Fibroblast of skin of abdomen (primary cell): ENCODE results near the gene PAX4. TPM values are rescaled to one million over a fixed set of nuclear protein-coding genes. Genes with fewer than 3 reads are reported as not detected.
A peak's percentile ranks its signal among the peaks of the same experiment; 100 is the strongest.

ENCODE experiments used
- DNase-seq: peaks from one replicate; pipeline ENCODE4 v3.0.0-alpha.2; 2013
- polyA plus RNA-seq, 2 experiments: library from polyadenylated mRNA; unstranded; fragments of 120-200 nt; gene quantifications; one replicate each; pipeline ENCODE4 v1.2.1, GENCODE V29; 2013; ENCODE audit not compliant: insufficient read length in 2 of 2

Gene PAX4
- polyA plus RNA-seq (2013, experiment 1 of 2; ENCODE audit: insufficient read length): not detected
- not detected for polyA plus RNA-seq (2013, experiment 2 of 2; ENCODE audit: insufficient read length)

GRCh38 chr7:127618042-127618441, at the start of gene PAX4:
PAX4 (minus strand) TSS chr7:127618142; CDS start chr7:127615928, 2,214 bp downstream.
- DNase-seq: no peak

- peak; percentile 73 for DNase-seq
These were observed 49.2 kb upstream of the PAX4 start for GRCh38 chr7:127667017-127667670.

- no peak for DNase-seq
These were observed 48.7 kb upstream of the PAX4 start for GRCh38 chr7:127666602-127667001.

- DNase-seq: no peak
These were observed 48.0 kb upstream of the PAX4 start for GRCh38 chr7:127665922-127666321.

DNA sequence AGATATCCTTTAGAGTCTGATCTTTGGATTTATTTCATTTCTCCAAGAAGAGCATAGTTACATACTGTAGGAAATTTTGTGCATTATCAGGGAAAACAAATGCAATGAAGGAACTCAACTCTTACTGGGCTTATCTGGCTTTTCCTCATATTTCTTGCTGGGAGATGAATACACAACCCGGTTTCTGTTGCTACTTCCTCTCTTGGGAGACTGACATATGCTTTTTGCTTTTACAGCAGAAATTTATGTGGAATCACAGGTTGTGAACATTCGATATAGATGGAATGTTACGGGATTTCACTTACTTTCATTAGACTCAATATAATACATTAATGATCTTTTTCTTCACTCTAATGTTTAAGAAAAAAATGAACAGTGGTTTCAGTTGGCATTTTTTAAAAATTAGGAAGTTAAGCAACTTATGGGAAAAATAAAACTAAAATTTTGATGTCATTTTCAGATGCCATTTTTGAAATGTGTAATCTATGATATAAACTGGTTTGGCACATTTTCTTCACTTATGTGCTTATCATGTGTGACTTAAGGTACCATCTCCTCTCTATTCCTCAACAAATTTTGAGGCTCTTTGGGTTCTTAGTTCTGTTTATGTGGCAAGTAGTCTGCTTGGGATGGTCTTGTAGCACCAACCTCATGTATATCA, 41.2 kb upstream of the PAX4 start:
- DNase-seq: no peak

GRCh38 chr7:127657500-127657899, 39.6 kb upstream of the PAX4 start:
- DNase-seq: no peak

GRCh38 chr7:127655720-127656119, 37.8 kb upstream of the PAX4 start:
- DNase-seq: no peak

DNA sequence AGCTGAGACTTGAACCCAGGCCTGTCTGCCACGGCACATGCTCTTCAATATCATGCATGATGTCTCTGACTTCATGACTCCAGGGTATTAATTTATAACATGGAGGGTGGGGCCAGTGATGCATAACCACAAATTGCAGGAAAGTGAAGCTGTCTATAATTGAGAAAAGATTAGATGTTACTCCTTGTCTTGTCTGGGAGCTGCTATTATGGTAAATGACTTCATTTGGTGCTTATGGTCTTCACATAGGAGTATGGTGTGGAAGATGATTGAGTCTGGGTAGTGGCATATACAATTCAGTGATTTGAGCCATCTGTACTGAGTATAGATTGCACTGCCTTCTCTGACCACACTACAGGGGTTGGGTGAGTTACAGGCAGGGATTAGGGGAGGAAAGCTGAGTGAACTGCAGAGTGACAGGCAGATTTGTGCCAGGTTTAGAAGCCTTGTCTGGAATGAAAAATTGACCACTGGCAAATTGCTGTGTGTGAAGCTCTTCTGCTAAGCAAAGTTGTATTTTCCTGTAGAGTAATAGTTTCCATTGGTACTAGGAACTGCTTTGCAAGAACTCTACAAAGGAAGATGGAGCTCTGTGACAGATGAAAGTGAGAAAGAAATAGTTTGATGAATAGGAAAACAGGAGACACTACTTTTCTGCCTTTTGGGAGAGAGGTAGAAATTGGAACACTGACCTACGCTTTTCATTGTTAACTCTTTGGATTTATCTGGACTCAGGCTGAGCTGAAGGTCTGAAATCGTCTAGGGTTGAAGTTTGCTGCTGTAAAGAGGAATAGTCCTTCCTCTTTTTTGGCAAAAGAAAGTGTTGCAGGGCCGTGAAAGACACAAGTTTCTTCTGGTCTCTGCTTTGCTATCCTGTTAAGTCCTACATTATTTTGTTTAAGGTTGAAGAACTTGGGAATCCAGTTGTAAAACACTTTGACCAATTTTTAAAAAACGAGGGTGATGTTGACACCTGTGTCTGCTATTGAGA, 36.8 kb upstream of the PAX4 start:
- no peak for DNase-seq

- no peak for DNase-seq
These were observed 35.5 kb upstream of the PAX4 start for GRCh38 chr7:127653396-127653795.

DNA sequence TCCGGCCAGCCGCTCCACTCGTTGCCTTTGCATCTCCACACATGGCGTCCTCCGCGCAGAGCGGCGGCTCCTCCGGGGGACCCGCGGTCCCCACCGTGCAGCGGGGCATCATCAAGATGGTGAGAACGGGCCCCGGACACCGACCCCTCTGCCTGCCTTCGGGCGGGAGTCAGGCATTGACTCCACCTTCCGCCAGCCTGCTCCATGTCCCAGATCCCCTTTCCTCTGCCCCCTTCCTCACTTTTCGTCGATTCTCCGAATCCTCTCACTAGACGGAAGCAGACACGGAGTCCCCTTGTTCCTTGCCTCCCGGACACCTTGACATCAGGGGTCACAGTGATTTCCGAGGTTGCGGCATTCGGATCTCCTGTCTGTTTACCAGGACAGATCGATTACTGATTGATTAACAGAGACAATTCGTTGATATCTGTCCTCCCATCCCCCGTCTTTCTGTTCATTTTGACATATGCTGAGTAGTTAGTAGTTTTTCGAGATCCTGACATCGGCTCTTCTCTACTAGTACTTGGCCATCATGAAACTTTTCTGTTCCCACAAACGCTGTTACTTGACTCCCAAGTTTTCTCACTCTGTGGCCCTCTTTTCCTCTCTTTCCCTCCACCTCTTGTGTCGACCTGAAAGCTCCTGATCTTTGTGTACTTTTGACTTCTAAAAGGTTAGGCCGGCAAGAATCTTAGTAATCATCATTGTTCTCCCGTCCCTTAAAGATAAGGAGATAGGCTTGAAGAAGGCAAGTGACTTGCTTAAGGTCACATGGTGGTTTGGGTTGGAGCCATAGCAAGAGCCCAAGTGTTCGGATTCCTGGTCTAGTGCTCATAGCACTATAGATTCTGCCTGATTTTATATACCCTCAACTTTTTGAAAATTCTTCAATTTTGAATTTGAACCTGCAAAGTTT, 34.6 kb upstream of the PAX4 start:
- peak; percentile 31 for DNase-seq

DNA sequence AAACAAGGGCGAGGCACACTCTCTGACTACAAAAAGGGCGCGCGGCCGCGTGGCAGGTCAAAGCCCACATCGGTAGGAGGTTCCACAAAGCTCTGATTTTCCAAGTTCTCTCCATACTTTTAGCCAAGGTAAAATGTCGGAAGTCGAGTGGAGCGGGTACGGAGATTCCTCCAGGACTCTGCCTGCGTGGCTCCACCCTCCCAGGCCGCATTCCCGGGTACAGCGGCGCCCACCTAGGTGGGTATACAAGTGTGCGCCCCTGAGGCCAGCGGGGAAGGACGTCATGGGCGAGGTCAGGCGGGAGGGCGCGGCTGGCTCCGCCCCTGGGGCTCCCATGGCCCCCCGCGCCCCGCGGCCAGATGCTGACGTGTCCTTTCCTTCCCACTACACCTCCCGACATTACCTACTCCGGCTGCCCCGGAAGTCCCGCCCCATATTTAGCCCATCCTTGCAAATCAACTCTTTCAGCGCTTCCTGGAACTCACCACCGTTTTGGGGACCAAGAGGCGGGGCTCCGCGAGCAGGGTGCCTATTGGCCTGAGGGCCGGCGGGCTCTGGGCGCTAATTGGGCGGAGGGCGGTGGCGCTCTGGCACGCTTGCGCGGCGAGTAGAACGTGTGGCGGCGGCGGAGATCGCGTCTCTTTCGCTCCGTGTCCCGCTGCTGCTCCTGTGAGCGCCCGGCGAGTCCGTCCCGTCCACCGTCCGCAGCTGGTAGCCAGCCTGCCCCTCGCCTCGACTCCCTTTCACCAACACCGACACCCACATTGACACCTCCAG, 33.8 kb upstream of the PAX4 start, which contains the start of gene SND1:
TSS of gene SND1 (plus strand) at position 639 of the 777 bp plus-strand sequence. CDS start 180 bp downstream, outside the sequence.
- DNase-seq: peak; percentile 100

GRCh38 chr7:127650847-127651555, 33.1 kb upstream of the PAX4 start:
- no peak for DNase-seq

GRCh38 chr7:127648986-127649385, 31.0 kb upstream of the PAX4 start:
- no peak for DNase-seq

DNA sequence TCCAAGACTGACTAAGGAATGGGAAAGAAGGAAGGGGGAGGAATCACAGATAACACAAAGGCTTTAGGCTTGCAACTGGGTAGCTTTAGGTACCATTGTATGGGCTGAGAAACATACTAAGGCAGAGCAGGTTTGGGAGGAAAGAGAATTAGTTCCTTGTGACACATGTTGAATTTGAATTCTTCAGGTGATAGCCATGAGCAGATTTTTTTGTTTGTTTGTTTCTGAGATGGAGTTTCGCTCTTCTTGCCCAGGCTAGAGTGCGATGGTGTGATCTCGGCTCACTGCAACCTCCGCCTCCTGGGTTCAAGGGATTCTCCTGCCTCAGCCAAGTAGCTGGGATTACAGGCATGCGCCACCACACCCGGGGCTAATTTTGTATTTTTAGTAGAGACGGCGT, 29.7 kb upstream of the PAX4 start:
- DNase-seq: no peak

DNA sequence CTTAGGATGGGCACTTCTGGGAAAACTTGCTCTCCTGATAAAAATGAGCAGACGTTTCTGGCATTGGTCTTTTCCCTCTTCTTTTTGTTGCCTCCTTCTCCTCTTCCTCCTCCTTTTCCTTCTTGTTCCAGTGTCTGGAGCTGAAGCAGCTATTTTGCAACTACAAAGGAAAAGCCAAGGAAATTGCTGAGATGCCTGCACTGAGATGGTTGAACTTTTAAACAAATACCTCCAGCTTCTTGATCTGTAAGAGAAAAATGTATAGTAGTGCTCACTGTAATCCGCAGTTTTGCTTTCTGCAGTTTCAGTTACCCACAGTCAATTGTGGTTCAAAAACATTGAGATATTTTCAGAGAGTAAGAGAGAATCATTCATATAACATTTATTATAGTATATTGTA, 26.5 kb upstream of the PAX4 start:
- DNase-seq: peak; percentile 30

- DNase-seq: no peak
These were observed 20.3 kb upstream of the PAX4 start for GRCh38 chr7:127638197-127638596.

DNA sequence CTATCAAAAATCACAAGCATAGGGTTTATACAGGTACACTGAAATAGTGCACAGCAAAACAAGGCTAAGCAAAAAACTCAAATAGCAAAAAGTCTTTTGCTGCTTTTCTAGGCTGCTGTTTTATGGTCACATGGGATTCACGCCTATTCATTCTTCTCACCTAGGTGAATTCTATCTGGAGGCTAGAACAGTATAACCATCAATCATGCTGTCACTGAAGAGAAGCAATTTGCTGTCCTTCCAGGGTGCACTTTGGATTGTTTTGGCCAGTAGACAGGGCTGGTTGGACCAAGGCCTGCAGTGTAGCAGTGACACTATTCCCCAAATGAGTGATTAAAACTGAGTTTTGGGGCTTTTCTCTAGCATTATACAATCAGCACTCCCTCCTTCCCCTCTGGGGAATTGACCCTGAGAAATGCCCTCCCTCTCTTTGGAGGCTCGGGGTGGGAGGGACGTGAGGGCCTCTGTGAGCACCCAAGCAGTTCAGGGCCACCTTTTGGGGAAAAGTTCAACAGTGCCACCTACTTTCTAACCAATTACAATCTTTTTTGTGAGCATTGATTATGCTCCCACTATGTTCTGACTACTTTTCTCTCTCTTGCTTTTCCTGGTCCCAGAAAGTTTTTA, 17.8 kb upstream of the PAX4 start:
- DNase-seq: no peak

DNA sequence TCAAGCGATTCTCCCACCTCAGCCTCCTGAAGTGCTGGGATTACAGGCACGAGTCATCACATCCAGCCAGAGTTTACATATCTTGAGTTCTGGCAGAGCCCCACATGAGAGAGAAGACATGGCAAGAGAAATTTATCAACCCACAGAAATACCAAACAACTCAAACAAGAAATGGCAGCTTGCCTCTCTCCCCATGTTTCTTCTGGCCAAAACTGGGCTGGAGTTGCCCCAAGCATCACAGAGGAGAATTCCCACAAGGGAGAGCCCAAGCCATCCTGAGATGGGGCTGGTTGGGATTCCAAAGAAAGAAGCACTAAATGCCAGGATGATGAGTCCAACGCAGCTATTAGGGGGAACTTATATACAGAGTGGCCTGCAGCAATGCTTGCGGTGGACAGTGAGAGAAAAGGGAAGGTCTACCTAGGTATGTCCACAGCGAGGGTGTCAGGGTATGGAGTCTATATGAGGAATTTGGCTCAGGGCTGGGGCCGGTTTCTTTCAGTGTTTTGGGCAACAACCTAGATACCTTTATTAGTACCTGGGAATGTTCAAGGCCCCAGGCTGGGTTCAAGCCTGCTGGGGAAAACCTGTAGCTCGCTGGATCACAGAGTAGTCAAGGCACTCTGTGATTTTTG, 14.5 kb upstream of the PAX4 start:
- peak; percentile 87 for DNase-seq

GRCh38 chr7:127629268-127629854, 11.4 kb upstream of the PAX4 start:
- no peak for DNase-seq
